Measurements from ENCODE around the gene CYP24A1. TPM values are rescaled to one million over a fixed set of nuclear protein-coding genes. Genes with fewer than 3 reads are reported as not detected.

Gene CYP24A1
- total and polyA plus RNA-seq, 5 donors from 2014 or later = 0.49 to 0.80 (median 0.66) TPM; not detected in 1

DNA sequence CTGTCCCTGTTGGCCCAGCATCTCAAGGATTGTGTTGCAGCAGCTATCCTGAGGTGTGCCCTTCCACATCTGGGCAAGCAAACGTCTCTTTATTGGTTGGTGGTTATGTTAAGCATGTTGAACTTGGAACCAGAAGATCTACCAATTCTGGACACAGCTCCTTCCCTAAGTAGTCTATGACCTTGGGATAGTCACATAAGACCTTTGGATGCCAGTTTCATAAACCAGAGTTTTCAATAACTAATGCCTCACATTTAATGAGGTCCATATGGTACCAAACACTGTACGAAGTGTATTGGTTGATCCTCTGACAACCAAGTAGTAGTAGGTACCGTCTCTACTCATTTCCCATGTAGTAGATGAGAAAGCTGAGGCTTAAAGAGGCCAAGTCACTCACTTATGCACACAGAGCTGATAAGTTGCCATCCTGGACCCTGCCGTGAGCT, 3.7 kb downstream of the CYP24A1 start:
- Mint-ChIP-seq H3K36me3 (no peaks in the 10 kb centered on the region), H3K27me3 (peaks cover 61% of the 10 kb centered on the region), H3K4me1 (peaks cover 0 to 24% (median 7%) of the 10 kb centered on the region in 4 donors), H3K9me3 (peaks cover 0 to 5% (median 0%) of the 10 kb centered on the region in 7 donors), H3K4me3 (no peak overlapping the region), H3K27ac (no peak overlapping the region)
- Histone ChIP-seq H3K9me3 (ENCODE audit: control insufficient read depth in 2 of 2, low read length in 2 of 2) (no peaks in the 10 kb centered on the region), H3K4me1 (ENCODE audit: control insufficient read depth, insufficient read depth, low read length, poor library complexity, severe bottlenecking) (peaks cover 11% of the 10 kb centered on the region), H3K36me3 (ENCODE audit: control insufficient read depth, insufficient read depth, low read length) (no peaks in the 10 kb centered on the region), H3K27ac (ENCODE audit: insufficient read depth, low read length, poor library complexity, severe bottlenecking) (no peak overlapping the region), H3K27me3 (ENCODE audit: control insufficient read depth, insufficient read depth, low read length) (peaks cover 35% of the 10 kb centered on the region), H3K4me3 (ENCODE audit: low read depth, low read length) (no peak overlapping the region)
- ATAC-seq (ENCODE audit: low read depth in 2 of 2) (no peak), DNase-seq (no peak)

DNA sequence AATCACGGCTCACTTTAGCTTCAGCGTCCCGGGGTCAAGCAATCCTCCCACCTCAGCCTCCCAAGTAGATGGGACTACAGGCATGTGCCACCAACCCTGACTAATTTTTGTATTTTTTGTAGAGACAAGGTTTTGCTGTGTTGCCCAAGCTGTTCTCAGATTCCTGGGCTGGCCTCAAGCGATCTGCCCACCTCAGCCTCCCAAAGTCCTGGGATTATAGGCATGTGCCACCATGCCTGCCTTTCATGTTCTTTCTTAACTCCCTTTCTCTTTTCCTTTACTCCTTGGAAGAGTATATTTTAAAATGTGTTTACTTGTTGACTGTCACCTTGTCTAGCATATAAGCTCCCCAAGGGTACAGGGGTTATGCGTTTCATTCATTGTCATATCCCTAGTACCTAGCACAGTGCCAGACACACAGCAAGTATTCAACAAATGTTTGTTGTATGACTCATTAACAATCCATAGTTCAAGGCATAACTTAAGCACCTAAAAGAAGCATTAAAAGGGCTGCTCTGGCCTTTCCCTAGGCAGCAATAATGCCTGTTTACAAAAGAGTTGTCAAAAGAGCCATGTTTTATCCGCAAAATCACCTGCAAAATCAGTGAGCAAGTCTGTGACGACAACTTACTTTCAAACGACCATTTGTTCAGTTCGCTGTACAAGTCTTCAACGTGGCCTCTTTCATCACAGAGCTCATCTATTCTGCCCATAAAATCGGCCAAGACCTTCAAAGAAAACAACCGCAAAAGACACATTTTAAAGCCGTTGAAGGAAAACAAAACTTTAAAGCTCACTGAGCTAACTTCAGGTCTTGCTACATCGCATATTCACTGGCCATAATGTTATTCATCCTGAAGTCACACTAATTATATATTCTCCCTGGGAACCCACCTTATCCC, 4.6 kb downstream of the CYP24A1 start:
- H3K4me3 ChIP-seq (ENCODE audit: low read depth, low read length) = no peak overlapping the region
- H3K27me3 ChIP-seq (ENCODE audit: control insufficient read depth, insufficient read depth, low read length) = peaks cover 33% of the 10 kb centered on the region
- Mint-ChIP-seq H3K36me3 (no peaks in the 10 kb centered on the region), H3K9me3 (peaks cover 0 to 5% (median 0%) of the 10 kb centered on the region in 7 donors), H3K27ac (no peak overlapping the region), H3K4me1 (peaks cover 0 to 16% (median 1%) of the 10 kb centered on the region in 4 donors), H3K4me3 (no peak overlapping the region), H3K27me3 (peaks cover 54% of the 10 kb centered on the region)
- H3K36me3 ChIP-seq (ENCODE audit: control insufficient read depth, insufficient read depth, low read length) = no peaks in the 10 kb centered on the region
- no peaks in the 10 kb centered on the region for H3K9me3 ChIP-seq (ENCODE audit: control insufficient read depth in 2 of 2, low read length in 2 of 2)
- peaks cover 11% of the 10 kb centered on the region for H3K4me1 ChIP-seq (ENCODE audit: control insufficient read depth, insufficient read depth, low read length, poor library complexity, severe bottlenecking)
- DNase-seq (no peak), ATAC-seq (ENCODE audit: low read depth in 2 of 2) (no peak)
- H3K27ac ChIP-seq (ENCODE audit: insufficient read depth, low read length, poor library complexity, severe bottlenecking) = no peak overlapping the region

DNA sequence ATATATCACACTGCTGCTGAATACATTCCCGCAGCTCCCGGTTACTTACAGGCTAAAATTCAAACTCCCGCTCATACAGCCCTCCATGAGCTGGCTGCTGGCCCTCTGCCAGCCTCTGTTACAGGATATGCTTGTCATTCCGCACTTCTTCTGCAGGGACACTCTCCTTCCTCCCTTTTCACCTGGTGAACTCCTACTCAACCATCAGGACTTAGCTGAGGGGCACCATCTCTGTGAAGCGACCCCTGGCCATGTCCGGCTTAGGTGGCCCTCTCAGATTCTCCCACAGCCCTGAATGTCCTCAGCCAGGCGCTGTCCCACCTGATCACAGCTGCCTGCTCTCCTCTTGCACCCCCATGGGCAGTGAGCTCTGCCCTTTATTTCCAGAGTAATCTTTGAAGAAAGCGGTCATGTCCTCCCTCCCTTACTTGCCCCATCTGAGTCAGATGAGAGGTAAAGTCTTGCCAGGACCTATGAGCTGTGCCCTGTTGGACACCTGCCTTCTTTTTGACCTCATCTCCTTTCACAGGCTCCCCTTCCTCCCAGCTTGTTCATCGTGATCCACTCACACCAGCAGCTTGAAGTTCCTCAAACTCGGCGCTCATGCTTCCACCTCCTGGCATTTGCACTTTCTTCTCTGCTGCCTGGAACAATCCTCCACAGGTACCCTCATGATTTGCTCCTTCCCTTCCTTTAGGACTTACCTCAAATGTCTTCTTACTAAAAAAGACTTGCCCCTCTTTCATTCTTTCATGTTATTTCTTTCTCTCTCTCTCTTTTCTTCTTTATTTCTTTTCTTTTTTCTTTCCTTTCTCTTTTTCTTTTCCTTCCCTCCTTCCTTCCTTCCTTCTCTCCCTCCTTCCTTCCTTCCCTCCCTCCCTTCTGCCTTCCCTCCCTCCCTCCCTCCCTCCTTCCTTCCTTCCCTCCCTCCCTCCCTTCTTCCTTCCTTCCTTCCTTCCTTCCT, 5.6 kb downstream of the CYP24A1 start:
- H3K27ac Mint-ChIP-seq = peak overlapping the region in 1 of 3 donors; percentile 50
- Histone ChIP-seq H3K36me3 (ENCODE audit: control insufficient read depth, insufficient read depth, low read length) (no peaks in the 10 kb centered on the region), H3K27me3 (ENCODE audit: control insufficient read depth, insufficient read depth, low read length) (peaks cover 33% of the 10 kb centered on the region)

DNA sequence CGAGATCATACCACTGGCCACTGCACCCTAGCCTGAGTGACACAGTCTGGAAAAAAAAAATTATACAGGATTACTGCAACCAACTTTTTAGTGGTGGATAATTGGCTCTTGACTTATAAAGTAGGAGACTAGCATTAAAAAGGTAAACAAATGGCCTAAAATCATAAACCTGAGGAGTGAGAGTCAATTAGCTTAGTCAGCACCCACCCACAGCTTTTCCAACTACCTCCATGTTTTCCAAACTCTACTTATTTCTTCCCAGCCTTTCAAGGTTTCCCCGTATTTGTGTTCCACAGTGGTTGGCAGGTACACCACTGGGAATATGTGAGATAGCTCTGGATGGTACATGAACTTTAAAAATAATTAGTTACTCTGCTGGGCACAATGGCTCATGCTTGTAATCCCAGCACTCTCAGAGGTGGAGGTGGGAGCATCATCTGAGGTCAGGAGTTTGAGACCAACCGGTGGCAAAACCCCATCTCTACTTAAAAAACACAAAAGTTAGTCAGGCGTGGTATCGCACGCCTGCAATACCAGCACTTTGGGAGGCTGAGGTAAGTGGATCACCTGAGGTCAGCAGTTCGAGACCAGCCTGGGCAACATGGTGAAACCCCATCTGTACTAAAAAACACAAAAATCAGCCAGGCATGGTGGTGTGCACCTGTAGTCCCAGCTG, 6.7 kb downstream of the CYP24A1 start:
- Histone ChIP-seq H3K4me3 (ENCODE audit: low read depth, low read length) (no peak overlapping the region), H3K36me3 (ENCODE audit: control insufficient read depth, insufficient read depth, low read length) (no peaks in the 10 kb centered on the region), H3K4me1 (ENCODE audit: control insufficient read depth, insufficient read depth, low read length, poor library complexity, severe bottlenecking) (no peaks in the 10 kb centered on the region), H3K27ac (ENCODE audit: insufficient read depth, low read length, poor library complexity, severe bottlenecking) (no peak overlapping the region), H3K9me3 (ENCODE audit: control insufficient read depth in 2 of 2, low read length in 2 of 2) (no peaks in the 10 kb centered on the region), H3K27me3 (ENCODE audit: control insufficient read depth, insufficient read depth, low read length) (peaks cover 25% of the 10 kb centered on the region)
- no peak for DNase-seq
- Mint-ChIP-seq H3K4me3 (no peak overlapping the region), H3K27ac (no peak overlapping the region), H3K4me1 (peaks cover 0 to 3% (median 0%) of the 10 kb centered on the region in 4 donors), H3K36me3 (no peaks in the 10 kb centered on the region), H3K9me3 (peaks cover 0 to 5% (median 0%) of the 10 kb centered on the region in 7 donors), H3K27me3 (peaks cover 38% of the 10 kb centered on the region)
- ATAC-seq (ENCODE audit: low read depth in 2 of 2) = no peak

More for the DNA sequence above, 5.6 kb downstream of the CYP24A1 start:
- Mint-ChIP-seq H3K27me3 (peaks cover 46% of the 10 kb centered on the region), H3K9me3 (peaks cover 0 to 5% (median 0%) of the 10 kb centered on the region in 7 donors), H3K36me3 (no peaks in the 10 kb centered on the region), H3K4me3 (no peak overlapping the region), H3K4me1 (peaks cover 0 to 9% (median 1%) of the 10 kb centered on the region in 4 donors)
- no peak for ATAC-seq (ENCODE audit: low read depth in 2 of 2)
- Histone ChIP-seq H3K4me3 (ENCODE audit: low read depth, low read length) (no peak overlapping the region), H3K4me1 (ENCODE audit: control insufficient read depth, insufficient read depth, low read length, poor library complexity, severe bottlenecking) (peaks cover 8% of the 10 kb centered on the region), H3K27ac (ENCODE audit: insufficient read depth, low read length, poor library complexity, severe bottlenecking) (no peak overlapping the region), H3K9me3 (ENCODE audit: control insufficient read depth in 2 of 2, low read length in 2 of 2) (no peaks in the 10 kb centered on the region)
- no peak for DNase-seq

DNA sequence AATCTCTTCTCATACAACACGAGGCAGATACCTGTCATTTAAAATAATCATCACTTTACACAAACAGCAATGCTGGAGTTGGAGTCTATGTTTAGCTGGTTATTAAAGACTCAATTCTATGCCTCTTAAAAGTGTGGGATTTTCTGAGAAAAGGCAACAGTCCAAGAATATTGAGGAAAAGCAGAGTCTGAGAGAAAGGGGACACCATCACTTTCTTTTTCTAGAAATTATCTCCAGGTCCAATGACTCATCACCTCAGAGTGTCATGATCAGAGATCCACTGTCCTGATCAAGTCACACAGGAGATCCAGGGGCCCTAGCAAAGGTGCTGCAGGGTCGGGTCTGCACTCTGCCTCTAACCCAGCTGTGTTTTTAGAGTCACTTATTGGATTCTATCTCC, 8.0 kb downstream of the CYP24A1 start:
- Mint-ChIP-seq H3K27ac (no peak overlapping the region), H3K27me3 (peaks cover 35% of the 10 kb centered on the region), H3K4me1 (peaks cover 0 to 4% (median 1%) of the 10 kb centered on the region in 4 donors), H3K9me3 (peaks cover 0 to 5% (median 0%) of the 10 kb centered on the region in 7 donors), H3K4me3 (no peak overlapping the region), H3K36me3 (no peaks in the 10 kb centered on the region)
- no peak for DNase-seq
- H3K4me1 ChIP-seq (ENCODE audit: control insufficient read depth, insufficient read depth, low read length, poor library complexity, severe bottlenecking) = no peaks in the 10 kb centered on the region
- H3K4me3 ChIP-seq (ENCODE audit: low read depth, low read length) = no peak overlapping the region
- ATAC-seq (ENCODE audit: low read depth in 2 of 2) = no peak
- H3K27ac ChIP-seq (ENCODE audit: insufficient read depth, low read length, poor library complexity, severe bottlenecking) = no peak overlapping the region
- H3K27me3 ChIP-seq (ENCODE audit: control insufficient read depth, insufficient read depth, low read length) = peaks cover 17% of the 10 kb centered on the region
- H3K36me3 ChIP-seq (ENCODE audit: control insufficient read depth, insufficient read depth, low read length) = no peaks in the 10 kb centered on the region
- H3K9me3 ChIP-seq (ENCODE audit: control insufficient read depth in 2 of 2, low read length in 2 of 2) = no peaks in the 10 kb centered on the region

DNA sequence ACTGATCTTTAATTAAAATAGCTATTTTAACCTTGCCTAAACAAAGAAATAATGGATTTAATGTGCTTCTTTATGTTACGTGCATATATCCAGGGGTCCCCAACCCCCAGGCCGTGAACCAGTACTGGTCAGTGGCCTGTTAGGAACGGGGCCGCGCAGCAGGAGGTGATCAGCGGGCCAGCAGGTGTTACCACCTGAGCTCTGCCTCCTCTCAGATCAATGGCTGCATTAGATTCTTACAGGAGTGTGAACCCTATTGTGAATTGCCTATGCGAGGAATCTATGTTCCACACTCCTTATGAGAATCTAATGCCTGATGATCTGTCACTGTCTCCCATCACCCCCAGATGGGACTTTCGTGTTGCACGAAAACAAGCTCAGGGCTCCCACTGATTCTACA, 8.8 kb downstream of the CYP24A1 start:
- DNase-seq (no peak), ATAC-seq (ENCODE audit: low read depth in 2 of 2) (no peak)
- Histone ChIP-seq H3K9me3 (ENCODE audit: control insufficient read depth in 2 of 2, low read length in 2 of 2) (no peaks in the 10 kb centered on the region), H3K27me3 (ENCODE audit: control insufficient read depth, insufficient read depth, low read length) (peaks cover 11% of the 10 kb centered on the region), H3K27ac (ENCODE audit: insufficient read depth, low read length, poor library complexity, severe bottlenecking) (no peak overlapping the region), H3K4me1 (ENCODE audit: control insufficient read depth, insufficient read depth, low read length, poor library complexity, severe bottlenecking) (no peaks in the 10 kb centered on the region), H3K36me3 (ENCODE audit: control insufficient read depth, insufficient read depth, low read length) (no peaks in the 10 kb centered on the region), H3K4me3 (ENCODE audit: low read depth, low read length) (no peak overlapping the region)
- peaks cover 28% of the 10 kb centered on the region for H3K27me3 Mint-ChIP-seq
- peaks cover 0 to 2% (median 0%) of the 10 kb centered on the region in 7 donors for H3K9me3 Mint-ChIP-seq
- peaks cover 0 to 9% (median 1%) of the 10 kb centered on the region in 4 donors for H3K4me1 Mint-ChIP-seq
- H3K27ac Mint-ChIP-seq = no peak overlapping the region
- H3K4me3 Mint-ChIP-seq = no peak overlapping the region
- no peaks in the 10 kb centered on the region for H3K36me3 Mint-ChIP-seq

DNA sequence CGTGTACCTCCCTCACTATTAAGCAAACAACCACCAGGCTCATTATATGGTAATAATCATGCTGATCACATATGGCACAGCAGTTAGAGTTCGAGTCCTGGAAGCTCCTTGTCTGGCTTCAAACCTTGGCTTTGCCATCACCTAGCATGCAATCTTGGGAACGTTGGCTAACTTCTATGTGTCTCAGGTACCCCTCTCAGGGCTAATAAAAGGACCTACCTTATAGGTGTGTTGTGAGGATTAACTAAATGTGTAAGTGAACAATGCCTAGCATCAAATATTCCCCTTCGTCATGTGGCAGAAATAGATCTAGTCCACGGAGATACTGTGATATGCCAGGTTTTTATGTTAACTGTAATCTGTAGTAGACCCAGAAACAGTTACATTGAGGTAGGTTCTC, 10.4 kb downstream of the CYP24A1 start:
- peaks cover 14% of the 10 kb centered on the region for H3K27me3 Mint-ChIP-seq
- no peak overlapping the region for H3K27ac Mint-ChIP-seq
- H3K9me3 Mint-ChIP-seq = no peaks in the 10 kb centered on the region
- H3K4me3 Mint-ChIP-seq = no peak overlapping the region
- DNase-seq = no peak
- H3K36me3 Mint-ChIP-seq = no peaks in the 10 kb centered on the region
- H3K4me1 Mint-ChIP-seq = peaks cover 0 to 11% (median 1%) of the 10 kb centered on the region in 4 donors
- no peaks in the 10 kb centered on the region for H3K4me1 ChIP-seq (ENCODE audit: control insufficient read depth, insufficient read depth, low read length, poor library complexity, severe bottlenecking)
- no peaks in the 10 kb centered on the region for H3K36me3 ChIP-seq (ENCODE audit: control insufficient read depth, insufficient read depth, low read length)
- no peak overlapping the region for H3K27ac ChIP-seq (ENCODE audit: insufficient read depth, low read length, poor library complexity, severe bottlenecking)
- H3K27me3 ChIP-seq (ENCODE audit: control insufficient read depth, insufficient read depth, low read length) = peaks cover 4% of the 10 kb centered on the region
- H3K9me3 ChIP-seq (ENCODE audit: control insufficient read depth in 2 of 2, low read length in 2 of 2) = no peaks in the 10 kb centered on the region
- H3K4me3 ChIP-seq (ENCODE audit: low read depth, low read length) = no peak overlapping the region
- no peak for ATAC-seq (ENCODE audit: low read depth in 2 of 2)

Measured in CD4-positive, CD25-positive, alpha-beta regulatory T cell (primary cell).